HG02759 (cell line): Measurements from ENCODE around the gene RASIP1.
"Not testable (repeated sequence)": the region's sequence is repeated elsewhere in the genome, so short reads cannot be mapped to it uniquely, and the experiment has no call there.

Experiments
- ATAC-seq: cut with Tn5 transposase; IDR thresholded peaks from one replicate; pipeline ENCODE4 v1.9.1; 2021; ENCODE audit warnings: mild to moderate bottlenecking, moderate library complexity; ENCODE audit not compliant: unreplicated experiment

Gene RASIP1

GRCh38 chr19:48737360-48737998 is 2.9 kb downstream of the RASIP1 start:
- no peak for ATAC-seq

- no peak for ATAC-seq
Measured at GRCh38 chr19:48735031-48735615, 5.3 kb downstream of the RASIP1 start.

GRCh38 chr19:48734625-48735024 is 5.8 kb downstream of the RASIP1 start:
- ATAC-seq = no peak

GRCh38 chr19:48731452-48731851 is 9.0 kb downstream of the RASIP1 start:
- no peak for ATAC-seq

GRCh38 chr19:48728911-48729664 is 11.3 kb downstream of the RASIP1 start:
- ATAC-seq = no peak

GRCh38 chr19:48726556-48726955 is 13.9 kb downstream of the RASIP1 start:
- no peak for ATAC-seq

GRCh38 chr19:48724796-48725753 is 15.3 kb downstream of the RASIP1 start:
- no peak for ATAC-seq

GRCh38 chr19:48722196-48722708 is 18.2 kb downstream of the RASIP1 start:
- ATAC-seq = no peak

GRCh38 chr19:48720613-48721296 is 19.7 kb downstream of the RASIP1 start:
- peak; percentile 83 for ATAC-seq

- ATAC-seq = no peak
Measured at GRCh38 chr19:48720251-48720612, 20.2 kb downstream of the RASIP1 start.

GRCh38 chr19:48719263-48720171 is 20.9 kb downstream of the RASIP1 start, which contains the start of gene MAMSTR:
TSS of gene MAMSTR (minus strand) at chr19:48719725. CDS start at chr19:48719031, 694 bp downstream.
- ATAC-seq = no peak

- no peak for ATAC-seq
Measured at GRCh38 chr19:48718711-48719231, 21.6 kb downstream of the RASIP1 start.

GRCh38 chr19:48718106-48718505 is 22.3 kb downstream of the RASIP1 start:
- ATAC-seq = not testable (repeated sequence)

GRCh38 chr19:48716562-48717291 is 23.7 kb downstream of the RASIP1 start:
- ATAC-seq = no peak

GRCh38 chr19:48715681-48716171 is 24.7 kb downstream of the RASIP1 start:
- ATAC-seq = no peak

GRCh38 chr19:48714759-48715675 is 25.4 kb downstream of the RASIP1 start:
- no peak for ATAC-seq
